ENCODE data around the gene KAZN.
A peak's percentile ranks its signal among the peaks of the same experiment; 100 is the strongest.

KAZN gene

GRCh38 chr1:15145327-15145726 is 546.8 kb downstream of the KAZN start:
- DNase-seq (ENCODE audit: low spot score), result no peak

- DNase-seq (ENCODE audit: low spot score), result no peak
Measured at GRCh38 chr1:15146142-15146680, 547.7 kb downstream of the KAZN start.

GRCh38 chr1:15146971-15147376 is 548.5 kb downstream of the KAZN start:
- no peak for DNase-seq (ENCODE audit: low spot score)

GRCh38 chr1:15148004-15148403 is 549.5 kb downstream of the KAZN start:
- DNase-seq (ENCODE audit: low spot score), result no peak

GRCh38 chr1:15148475-15148874 is 550.0 kb downstream of the KAZN start:
- DNase-seq (ENCODE audit: low spot score), result no peak

GRCh38 chr1:15148941-15149340 is 550.5 kb downstream of the KAZN start:
- DNase-seq (ENCODE audit: low spot score), result peak; percentile 88

GRCh38 chr1:15150376-15150775 is 551.9 kb downstream of the KAZN start:
- DNase-seq (ENCODE audit: low spot score), result no peak

- DNase-seq (ENCODE audit: low spot score), result peak; percentile 45
Measured at GRCh38 chr1:15151377-15151806, 552.9 kb downstream of the KAZN start.

GRCh38 chr1:15151871-15152270 is 553.4 kb downstream of the KAZN start:
- no peak for DNase-seq (ENCODE audit: low spot score)

- peak; percentile 91 for DNase-seq (ENCODE audit: low spot score)
Measured at GRCh38 chr1:15152318-15153183, 554.1 kb downstream of the KAZN start.

- DNase-seq (ENCODE audit: low spot score), result peak; percentile 64
Measured at GRCh38 chr1:15153184-15153841, 554.8 kb downstream of the KAZN start, which contains the start of gene TMEM51. TMEM51 (plus strand) TSS chr1:15153747; CDS start chr1:15215088, 61,341 bp downstream.

- DNase-seq (ENCODE audit: low spot score), result peak; percentile 72
Measured at GRCh38 chr1:15153842-15154479, 555.5 kb downstream of the KAZN start.

GRCh38 chr1:15154480-15155036 is 556.1 kb downstream of the KAZN start:
- DNase-seq (ENCODE audit: low spot score), result peak; percentile 54

GRCh38 chr1:15155191-15155590 is 556.7 kb downstream of the KAZN start:
- no peak for DNase-seq (ENCODE audit: low spot score)

- DNase-seq (ENCODE audit: low spot score), result peak; percentile 40
Measured at GRCh38 chr1:15155888-15156741, 557.6 kb downstream of the KAZN start.

- peak; percentile 76 for DNase-seq (ENCODE audit: low spot score)
Measured at GRCh38 chr1:15156807-15157380, 558.4 kb downstream of the KAZN start.

- DNase-seq (ENCODE audit: low spot score), result peak; percentile 46
Measured at GRCh38 chr1:15157524-15158399, 559.3 kb downstream of the KAZN start.

- no peak for DNase-seq (ENCODE audit: low spot score)
Measured at GRCh38 chr1:15158506-15159165, 560.2 kb downstream of the KAZN start.

GRCh38 chr1:15159166-15159555 is 560.7 kb downstream of the KAZN start:
- no peak for DNase-seq (ENCODE audit: low spot score)
